H1 (cell line): ENCODE measurements around the gene DEDD2. TPM values are rescaled to one million over a fixed set of nuclear protein-coding genes. Genes with fewer than 3 reads are reported as not detected.
A peak's percentile ranks its signal among the peaks of the same experiment; 100 is the strongest.

Experiments used
- BACH1 ChIP-seq: IDR thresholded peaks from 2 replicates; pipeline ENCODE4 v1.6.1; 2012; ENCODE audit warnings: low read length, improper control_type of control experiment
- BRCA1 ChIP-seq: IDR thresholded peaks from 2 replicates; pipeline ENCODE4 v1.6.1; 2012; ENCODE audit warnings: low read depth, low read length, improper control_type of control experiment
- CHD1 ChIP-seq: IDR thresholded peaks from 2 replicates; pipeline ENCODE4 v1.6.1; 2012; ENCODE audit warnings: low read depth, low read length, improper control_type of control experiment
- E2F6 ChIP-seq: IDR thresholded peaks from 2 replicates; pipeline ENCODE4 v1.6.1; 2012; ENCODE audit warnings: inconsistent platforms
- EP300 ChIP-seq, 2 experiments: IDR thresholded peaks; 1 replicate in 1 of 2; 2 replicates in 1 of 2; pipeline ENCODE4 v1.6.1; 2011 to 2012; ENCODE audit warnings: low read depth in 2 of 2, low read length in 2 of 2, mild to moderate bottlenecking in 2 of 2, borderline replicate concordance in 1 of 2, inconsistent platforms in 1 of 2, moderate library complexity in 1 of 2
- FOSL1 ChIP-seq: IDR thresholded peaks from 2 replicates; pipeline ENCODE4 v1.6.1; 2011; ENCODE audit warnings: mild to moderate bottlenecking, low read depth, low read length, moderate library complexity; ENCODE audit not compliant: insufficient read depth
- GABPA ChIP-seq: IDR thresholded peaks from 2 replicates; pipeline ENCODE4 v1.6.1; 2011; ENCODE audit warnings: mild to moderate bottlenecking, low read length, moderate library complexity, borderline replicate concordance; ENCODE audit not compliant: insufficient read depth
- JUN ChIP-seq: IDR thresholded peaks from 2 replicates; pipeline ENCODE4 v1.6.1; 2011; ENCODE audit warnings: low read depth, mild to moderate bottlenecking, improper control_type of control experiment, low read length
- KDM1A ChIP-seq: fragments of 200-600, 300-600 bp; sonication (generic); IDR thresholded peaks from 2 replicates; pipeline ENCODE4 v1.7.1; 2016; ENCODE audit warnings: mild to moderate bottlenecking, low read length, borderline replicate concordance
- MAFK ChIP-seq: IDR thresholded peaks from 2 replicates; pipeline ENCODE4 v1.6.1; 2012; ENCODE audit warnings: low read depth, mild to moderate bottlenecking, improper control_type of control experiment, low read length
- POLR2A ChIP-seq, 2 experiments: IDR thresholded peaks; 1 replicate in 1 of 2; 2 replicates in 1 of 2; pipeline ENCODE4 v1.6.1; 2011; ENCODE audit warnings: low read depth in 2 of 2, low read length in 2 of 2, mild to moderate bottlenecking in 2 of 2; ENCODE audit errors: control extremely low read depth in 1 of 2
- RAD21 ChIP-seq, 2 experiments: IDR thresholded peaks in 1 of 2; conservative IDR thresholded peaks in 1 of 2; 2 replicates each; pipeline ENCODE4 v1.6.1; 2011; ENCODE audit warnings: low read depth in 2 of 2, low read length in 2 of 2, improper control_type of control experiment in 1 of 2, inconsistent platforms in 1 of 2, mild to moderate bottlenecking in 1 of 2, moderate library complexity in 1 of 2
- RFX5 ChIP-seq: IDR thresholded peaks from 2 replicates; pipeline ENCODE4 v1.6.1; 2011; ENCODE audit warnings: low read depth, low read length, improper control_type of control experiment, borderline replicate concordance
- SAP30 ChIP-seq: fragments of 300-600 bp; sonication (generic); IDR thresholded peaks from 2 replicates; pipeline ENCODE4 v1.7.1; 2012; ENCODE audit warnings: low read length, moderate library complexity, mild to moderate bottlenecking, inconsistent platforms; ENCODE audit not compliant: insufficient read depth, insufficient replicate concordance
- SP1 ChIP-seq: IDR thresholded peaks from 2 replicates; pipeline ENCODE4 v1.6.1; 2011; ENCODE audit warnings: low read depth, low read length
- SP2 ChIP-seq: IDR thresholded peaks from 2 replicates; pipeline ENCODE4 v1.6.1; 2012; ENCODE audit warnings: mild to moderate bottlenecking, low read length, inconsistent platforms
- SP4 ChIP-seq: IDR thresholded peaks from 2 replicates; pipeline ENCODE4 v1.6.1; 2012; ENCODE audit warnings: low read length, inconsistent platforms
- SRF ChIP-seq: IDR thresholded peaks from 2 replicates; pipeline ENCODE4 v1.6.1; 2011; ENCODE audit warnings: mild to moderate bottlenecking, low read depth, low read length, moderate library complexity
- SUZ12 ChIP-seq: fragments of 200-600 bp; sonication (generic); IDR thresholded peaks from 2 replicates; pipeline ENCODE4 v1.6.1; 2012; ENCODE audit warnings: mild to moderate bottlenecking, inconsistent platforms, low read length, moderate library complexity, mixed read lengths
- TAF1 ChIP-seq: IDR thresholded peaks from 2 replicates; pipeline ENCODE4 v1.6.1; 2011; ENCODE audit warnings: mild to moderate bottlenecking, low read depth, low read length
- TAF7 ChIP-seq: optimal IDR thresholded peaks from 2 replicates; pipeline ENCODE3; 2011; ENCODE audit warnings: low read depth, mild to moderate bottlenecking, inconsistent platforms, low read length, moderate library complexity, borderline replicate concordance
- TBP ChIP-seq: IDR thresholded peaks from 2 replicates; pipeline ENCODE4 v1.6.1; 2011; ENCODE audit warnings: low read depth, low read length, improper control_type of control experiment
- YY1 ChIP-seq: IDR thresholded peaks from 2 replicates; pipeline ENCODE4 v1.6.1; 2011; ENCODE audit warnings: low read depth, mild to moderate bottlenecking, low read length
- ZNF274 ChIP-seq: IDR thresholded peaks from 2 replicates; pipeline ENCODE4 v1.7.0; 2012; ENCODE audit warnings: low read length, borderline replicate concordance; ENCODE audit errors: extremely low read depth
- polyA plus RNA-seq, 7 experiments: library from polyadenylated mRNA; depleted of rRNA in 3 of 7; stranded (reverse) in 5 of 7; unstranded in 2 of 7; fragments of >200 nt in 5 of 7; fragments of 200-250 nt in 2 of 7; gene quantifications; 1 replicate in 5 of 7; 2 replicates in 1 of 7; 4 replicates in 1 of 7; pipeline versions ENCODE4 v1.2.1 to v1.2.3, GENCODE V29; 2011 to 2013; ENCODE audit warnings: missing spikeins in 2 of 7, mixed read lengths in 2 of 7
- total RNA-seq: library from RNA; stranded (reverse); fragmentation: NEBNext Ultra II Directional; extraction: Animal tissue kit (Norgen Biotek cat#: 25700); gene quantifications from 2 replicates; pipeline ENCODE4 v1.2.1, GENCODE V29; 2021

Gene DEDD2
- total and polyA plus RNA-seq, 2 of the 8 experiments (the other 6 are each of a cell fraction or from before 2014, with no cell fraction given): 37.8 to 65.0 TPM

DNA sequence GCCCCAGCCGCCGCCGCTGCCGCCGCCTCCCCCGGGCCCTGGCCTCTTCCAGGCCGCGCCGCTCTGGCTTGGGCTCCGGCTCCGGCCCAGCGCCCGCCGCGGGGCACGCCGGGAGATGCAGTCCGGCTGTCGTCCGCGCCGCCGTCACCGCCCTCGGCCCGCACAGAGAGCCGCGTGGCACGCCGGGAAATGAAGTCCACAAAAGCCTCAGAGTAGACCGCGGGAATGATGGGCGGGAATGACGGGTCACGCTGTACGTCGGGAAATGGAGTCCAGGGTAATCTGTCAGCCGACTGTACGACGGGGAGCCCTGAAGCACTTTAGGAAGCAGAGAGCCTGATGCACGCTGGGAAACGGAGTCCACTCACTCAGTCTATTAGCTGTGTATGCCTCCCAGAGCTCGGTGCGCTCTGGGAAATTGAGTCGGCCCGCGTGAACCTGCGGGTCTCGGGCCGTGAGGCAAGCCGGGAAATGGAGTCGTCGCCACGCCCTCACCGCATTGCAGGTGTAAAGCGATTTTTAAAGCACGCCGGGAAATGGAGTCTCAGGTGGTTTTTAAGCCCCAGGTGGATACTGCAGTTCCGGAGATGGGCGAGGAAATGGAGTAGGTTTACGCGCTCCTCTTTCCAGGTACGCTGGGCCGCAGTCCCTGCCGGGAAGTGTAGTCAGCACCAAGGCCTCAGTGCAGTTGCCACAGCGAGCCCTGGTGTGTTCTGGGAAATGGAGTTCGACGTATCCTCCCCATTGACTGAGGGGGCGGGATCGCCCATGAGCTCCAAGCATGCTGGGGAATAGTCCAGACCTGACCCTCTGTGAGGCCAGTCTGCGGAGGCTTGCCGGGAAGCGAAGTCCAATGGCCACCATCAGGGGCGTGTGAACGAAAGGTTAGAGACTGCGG lies 25.3 kb upstream of the DEDD2 start, which contains the start of gene GSK3A (continued):
- peak; percentile 30; the same call in 1 of the 2 replicates for TF ChIP-seq E2F6
- no peak for TF ChIP-seq MAFK
- TF ChIP-seq FOSL1: no peak
- no peak for TF ChIP-seq RAD21 (IDR thresholded peaks at IDR 0.05 in 1 of 2, conservative IDR thresholded peaks at IDR 0.05 in 1 of 2; ENCODE audit: low read depth in 2 of 2, low read length in 2 of 2)
- TF ChIP-seq CHD1: no peak
- TF ChIP-seq SRF: no peak
- TF ChIP-seq POLR2A (IDR thresholded peaks at IDR 0.05; ENCODE audit: control extremely low read depth in 1 of 2, low read depth in 2 of 2, low read length in 2 of 2): peak; percentile 51 to 94
- peak; percentile 81; the same call in 1 of the 2 replicates for TF ChIP-seq TBP
- TF ChIP-seq TAF7: no peak
- no peak for TF ChIP-seq BRCA1
- peak; percentile 78 for TF ChIP-seq SP4
- TF ChIP-seq SUZ12: no peak
- no peak for TF ChIP-seq SAP30
- peak; percentile 80 for TF ChIP-seq YY1
- no peak for TF ChIP-seq KDM1A
- peak; percentile 86 for TF ChIP-seq TAF1
- no peak for TF ChIP-seq GABPA
- TF ChIP-seq EP300 (IDR thresholded peaks at IDR 0.05; ENCODE audit: borderline replicate concordance in 1 of 2, low read depth in 2 of 2, low read length in 2 of 2): no peak
- TF ChIP-seq SP1: peak; percentile 60
- no peak for TF ChIP-seq SP2
- TF ChIP-seq BACH1: no peak
- TF ChIP-seq RFX5: no peak
- no peak for TF ChIP-seq JUN
- no peak for TF ChIP-seq ZNF274
